Kidney (tissue), 14 donors: ENCODE measurements around the gene DDIT3. TPM values are rescaled to one million over a fixed set of nuclear protein-coding genes. Genes with fewer than 3 reads are reported as not detected.
A peak's percentile ranks its signal among the peaks of the same experiment; 100 is the strongest.
"Not testable (repeated sequence)": the region's sequence is repeated elsewhere in the genome, so short reads cannot be mapped to it uniquely, and the experiment has no call there.

ENCODE experiments used
- DNase-seq, 5 donors: peaks; one replicate each; pipeline ENCODE4 v3.0.0-alpha.2; 2013 to 2020
- FAIRE-seq: peaks from 2 replicates; lab custom pipeline; 2012; peaks lifted over from hg19 to GRCh38; lab: Jason Lieb, UNC
- H3K27ac ChIP-seq, 2 donors: one replicate each; pipeline ENCODE4 v1.7.0; 2013; ENCODE audit warnings: low read depth in 2 of 2, low read length in 2 of 2, inconsistent platforms in 1 of 2
- H3K27me3 ChIP-seq: one replicate; pipeline ENCODE4 v1.7.1; 2013; ENCODE audit warnings: low read length, inconsistent platforms; ENCODE audit not compliant: control insufficient read depth, insufficient read depth
- H3K36me3 ChIP-seq, 3 donors: one replicate each; pipeline versions ENCODE4 v1.7.0 to v1.7.1; 2013; ENCODE audit warnings: low read length in 3 of 3, control low read depth in 1 of 3, inconsistent platforms in 1 of 3; ENCODE audit not compliant: insufficient read depth in 3 of 3, control insufficient read depth in 2 of 3
- H3K4me1 ChIP-seq, 3 donors: one replicate each; pipeline versions ENCODE4 v1.7.0 to v1.7.1; 2013; ENCODE audit warnings: low read length in 3 of 3, inconsistent platforms in 1 of 3, low read depth in 1 of 3; ENCODE audit not compliant: control insufficient read depth in 2 of 3, insufficient read depth in 2 of 3
- H3K4me3 ChIP-seq, 3 donors: one replicate each; pipeline versions ENCODE4 v1.7.0 to v1.8.1; 2013; ENCODE audit warnings: low read length in 3 of 3, control low read depth in 1 of 3, inconsistent platforms in 1 of 3
- H3K9ac ChIP-seq, 3 donors: one replicate each; pipeline versions ENCODE4 v1.7.0 to v1.7.1; 2013; ENCODE audit warnings: low read length in 3 of 3, control low read depth in 1 of 3, inconsistent platforms in 1 of 3
- H3K9me3 ChIP-seq, 3 donors: one replicate each; pipeline versions ENCODE4 v1.7.0 to v1.7.1; 2013; ENCODE audit warnings: low read length in 3 of 3, control low read depth in 1 of 3, inconsistent platforms in 1 of 3; ENCODE audit not compliant: control insufficient read depth in 2 of 3, insufficient read depth in 1 of 3
- CTCF ChIP-seq: IDR thresholded peaks from 3 replicates; pipeline ENCODE4 v1.5.1; 2012; ENCODE audit warnings: mild to moderate bottlenecking, moderate library complexity, borderline replicate concordance; ENCODE audit not compliant: insufficient read depth; ENCODE audit errors: extremely low read depth
- intact Hi-C: fragments of 100-400 bp; cut with DNase I; formaldehyde crosslinking; loops from one replicate; pipeline ENCODE4 v1.11.1; 2022
- polyA plus RNA-seq: library from polyadenylated mRNA; stranded (reverse); fragments of 350-450 nt; fragmentation: Illumina TruSeq; extraction: RNeasy Lipid Tissue Mini Kit (QIAGEN cat#74804); gene quantifications from one replicate; pipeline ENCODE4 v1.2.3, GENCODE V29; 2014; ENCODE audit warnings: low read depth, low replicate concordance; ENCODE audit not compliant: insufficient read depth
- total RNA-seq: library from RNA; stranded (reverse); fragmentation: NEBNext Ultra II Directional; extraction: Animal tissue kit (Norgen Biotek cat#: 25700); gene quantifications from one replicate; pipeline ENCODE4 v1.2.1, GENCODE V29; 2021
- donor health status: control.
- donor health status: control.
- donor health status: control.
- donor health status: control.
- donor health status: control.
- donor health status: DM: yes; HTN: yes; CAD: no.
- donor health status: Normal renal cell carcinoma (clear cell type).

The DDIT3 gene
- total and polyA plus RNA-seq, 2 donors from 2014 or later: 34.1 to 83.1 TPM

DNA sequence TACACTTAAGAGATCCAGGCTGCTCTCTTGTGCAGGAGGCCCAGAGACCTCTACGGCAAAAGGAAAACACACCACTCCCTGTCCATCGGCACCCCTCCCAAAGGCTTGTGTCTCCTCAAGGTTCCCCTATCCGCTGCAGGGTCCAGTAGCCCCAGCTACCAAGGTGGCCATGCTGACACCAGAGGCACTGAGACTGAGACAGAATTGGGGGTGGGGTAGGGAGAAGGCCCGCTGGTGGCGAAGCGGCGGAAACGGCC lies 590 bp downstream of the DDIT3 start:
- intact Hi-C loops: no loop called here

GRCh38 chr12:57518920-57519795 lies 1.2 kb downstream of the DDIT3 start:
- no peaks in the 10 kb centered on the region for H3K9me3 ChIP-seq
- FAIRE-seq (no peak), DNase-seq (peak in 1 of 5 donors; percentile 83)
- H3K9ac ChIP-seq: peak overlapping the region; percentile 95 to 100 (median 99)
- H3K27ac ChIP-seq: peak overlapping the region; percentile 98 to 99
- H3K27me3 ChIP-seq: no peaks in the 10 kb centered on the region
- peaks cover 11 to 33% (median 32%) of the 10 kb centered on the region in 3 donors for H3K36me3 ChIP-seq
- intact Hi-C loops: no loop called here
- TF ChIP-seq CTCF: no peak
- H3K4me1 ChIP-seq: peaks cover 7 to 30% (median 28%) of the 10 kb centered on the region in 3 donors
- peak overlapping the region; percentile 91 to 99 (median 99) for H3K4me3 ChIP-seq

More for the DNA sequence above, 590 bp downstream of the DDIT3 start:
- H3K36me3 ChIP-seq: peaks cover 11 to 34% (median 28%) of the 10 kb centered on the region in 3 donors
- H3K4me1 ChIP-seq: peaks cover 7 to 35% (median 32%) of the 10 kb centered on the region in 3 donors
- TF ChIP-seq CTCF: no peak
- no peaks in the 10 kb centered on the region for H3K9me3 ChIP-seq
- FAIRE-seq: no peak
- peak overlapping the region; percentile 95 to 100 (median 99) for H3K9ac ChIP-seq
- peak in 4 of 5 donors; percentile 54 to 83 (median 64) for DNase-seq
- peak overlapping the region; percentile 98 to 99 for H3K27ac ChIP-seq
- H3K27me3 ChIP-seq: no peaks in the 10 kb centered on the region
- H3K4me3 ChIP-seq: peak overlapping the region; percentile 91 to 99 (median 99)

GRCh38 chr12:57518176-57518919 lies 2.0 kb downstream of the DDIT3 start:
- no peak for FAIRE-seq
- no peak for DNase-seq
- intact Hi-C loops: no loop called here
- no peaks in the 10 kb centered on the region for H3K9me3 ChIP-seq
- H3K4me3 ChIP-seq: peak overlapping the region in 2 of 3 donors; percentile 91 to 99
- peak overlapping the region; percentile 98 to 99 for H3K27ac ChIP-seq
- H3K4me1 ChIP-seq: peaks cover 7 to 24% (median 20%) of the 10 kb centered on the region in 3 donors
- peak overlapping the region in 2 of 3 donors; percentile 72 to 95 for H3K9ac ChIP-seq
- H3K27me3 ChIP-seq: no peaks in the 10 kb centered on the region
- no peak for TF ChIP-seq CTCF
- H3K36me3 ChIP-seq: peaks cover 11 to 37% (median 32%) of the 10 kb centered on the region in 3 donors

GRCh38 chr12:57517718-57518117 lies 2.6 kb downstream of the DDIT3 start:
- H3K27me3 ChIP-seq, H3K9me3 ChIP-seq, DNase-seq, intact Hi-C loops, FAIRE-seq: not testable (repeated sequence)
- H3K4me3 ChIP-seq: peak overlapping the region in 2 of 3 donors; percentile 91 to 99
- peaks cover 7 to 24% (median 20%) of the 10 kb centered on the region in 3 donors for H3K4me1 ChIP-seq
- H3K27ac ChIP-seq: peak overlapping the region; percentile 73 to 99
- peaks cover 13 to 43% (median 35%) of the 10 kb centered on the region in 3 donors for H3K36me3 ChIP-seq
- H3K9ac ChIP-seq: peak overlapping the region in 2 of 3 donors; percentile 72 to 95
